Measurements from ENCODE around the gene MAPRE2.
A peak's percentile ranks its signal among the peaks of the same experiment; 100 is the strongest.

MAPRE2 gene

GRCh38 chr18:35040988-35041814 is at the start of gene MAPRE2:
MAPRE2 (plus strand) TSS chr18:35041413; CDS start chr18:35041540, 127 bp downstream.
- peak; percentile 96 for TF ChIP-seq POLR2AphosphoS5 (IDR thresholded peaks at IDR 0.05; ENCODE audit: borderline replicate concordance, low read depth, low read length)
- TF ChIP-seq EZH2 (IDR thresholded peaks at IDR 0.05): no peak
- TF ChIP-seq FOXP2 (optimal IDR thresholded peaks at IDR 0.05; ENCODE audit: control extremely low read depth, extremely low read length, insufficient read depth): no peak
- Histone ChIP-seq H3K9ac (ENCODE audit: insufficient read length) (peak within 1 kb of the TSS; percentile 62), H3K4me3 (peak within 1 kb of the TSS; percentile 97), H3K27ac (no peak within 1 kb of the TSS; the same call in 1 of the 2 replicates), H3K9me3 (ENCODE audit: low read depth, low read length) (no peaks in the 10 kb centered on the region), H3K36me3 (ENCODE audit: insufficient read depth, low read length) (no peaks in the 10 kb centered on the region)
- peak; percentile 48 for DNase-seq (ENCODE audit: low read depth, low spot score)

GRCh38 chr18:34991561-34991960 is 49.7 kb upstream of the MAPRE2 start:
- Histone ChIP-seq H3K9ac (ENCODE audit: insufficient read length) (no peak overlapping the region), H3K4me3 (no peak overlapping the region), H3K9me3 (ENCODE audit: low read depth, low read length) (no peaks in the 10 kb centered on the region), H3K36me3 (ENCODE audit: insufficient read depth, low read length) (no peaks in the 10 kb centered on the region), H3K27ac (no peak overlapping the region)
- TF ChIP-seq EZH2 (IDR thresholded peaks at IDR 0.05) (no peak), POLR2AphosphoS5 (IDR thresholded peaks at IDR 0.05; ENCODE audit: borderline replicate concordance, low read depth, low read length) (no peak)
- no peak for DNase-seq (ENCODE audit: low read depth, low spot score)

GRCh38 chr18:34993289-34993688 is 47.9 kb upstream of the MAPRE2 start:
- H3K27ac ChIP-seq: no peak overlapping the region
- no peaks in the 10 kb centered on the region for H3K36me3 ChIP-seq (ENCODE audit: insufficient read depth, low read length)
- H3K4me3 ChIP-seq: no peak overlapping the region
- no peak for DNase-seq (ENCODE audit: low read depth, low spot score)
- no peaks in the 10 kb centered on the region for H3K9me3 ChIP-seq (ENCODE audit: low read depth, low read length)
- TF ChIP-seq EZH2 (IDR thresholded peaks at IDR 0.05) (no peak), POLR2AphosphoS5 (IDR thresholded peaks at IDR 0.05; ENCODE audit: borderline replicate concordance, low read depth, low read length) (no peak), FOXP2 (optimal IDR thresholded peaks at IDR 0.05; ENCODE audit: control extremely low read depth, extremely low read length, insufficient read depth) (no peak)
- no peak overlapping the region for H3K9ac ChIP-seq (ENCODE audit: insufficient read length)

- Histone ChIP-seq H3K9ac (ENCODE audit: insufficient read length) (no peak overlapping the region), H3K36me3 (ENCODE audit: insufficient read depth, low read length) (no peaks in the 10 kb centered on the region), H3K9me3 (ENCODE audit: low read depth, low read length) (no peaks in the 10 kb centered on the region), H3K27ac (no peak overlapping the region), H3K4me3 (no peak overlapping the region)
- DNase-seq (ENCODE audit: low read depth, low spot score): no peak
- TF ChIP-seq POLR2AphosphoS5 (IDR thresholded peaks at IDR 0.05; ENCODE audit: borderline replicate concordance, low read depth, low read length) (no peak), FOXP2 (optimal IDR thresholded peaks at IDR 0.05; ENCODE audit: control extremely low read depth, extremely low read length, insufficient read depth) (no peak)
Measured at GRCh38 chr18:34995746-34996145, 45.5 kb upstream of the MAPRE2 start.

GRCh38 chr18:34998661-34999060 is 42.6 kb upstream of the MAPRE2 start:
- H3K9me3 ChIP-seq (ENCODE audit: low read depth, low read length): no peaks in the 10 kb centered on the region
- no peak overlapping the region for H3K9ac ChIP-seq (ENCODE audit: insufficient read length)
- TF ChIP-seq FOXP2 (optimal IDR thresholded peaks at IDR 0.05; ENCODE audit: control extremely low read depth, extremely low read length, insufficient read depth) (no peak), EZH2 (IDR thresholded peaks at IDR 0.05) (no peak), POLR2AphosphoS5 (IDR thresholded peaks at IDR 0.05; ENCODE audit: borderline replicate concordance, low read depth, low read length) (no peak)
- H3K36me3 ChIP-seq (ENCODE audit: insufficient read depth, low read length): no peaks in the 10 kb centered on the region
- no peak overlapping the region for H3K4me3 ChIP-seq
- H3K27ac ChIP-seq: no peak overlapping the region
- no peak for DNase-seq (ENCODE audit: low read depth, low spot score)

- TF ChIP-seq EZH2 (IDR thresholded peaks at IDR 0.05): no peak
- no peak for TF ChIP-seq POLR2AphosphoS5 (IDR thresholded peaks at IDR 0.05; ENCODE audit: borderline replicate concordance, low read depth, low read length)
- no peak for TF ChIP-seq FOXP2 (optimal IDR thresholded peaks at IDR 0.05; ENCODE audit: control extremely low read depth, extremely low read length, insufficient read depth)
- H3K9me3 ChIP-seq (ENCODE audit: low read depth, low read length): no peaks in the 10 kb centered on the region
Measured at GRCh38 chr18:34999756-35000289, 41.4 kb upstream of the MAPRE2 start.

GRCh38 chr18:35000457-35000856 is 40.8 kb upstream of the MAPRE2 start:
- no peak for TF ChIP-seq POLR2AphosphoS5 (IDR thresholded peaks at IDR 0.05; ENCODE audit: borderline replicate concordance, low read depth, low read length)
- TF ChIP-seq EZH2 (IDR thresholded peaks at IDR 0.05): no peak
- no peak for TF ChIP-seq FOXP2 (optimal IDR thresholded peaks at IDR 0.05; ENCODE audit: control extremely low read depth, extremely low read length, insufficient read depth)
- no peak overlapping the region for H3K27ac ChIP-seq
- H3K4me3 ChIP-seq: no peak overlapping the region
- H3K9me3 ChIP-seq (ENCODE audit: low read depth, low read length): no peaks in the 10 kb centered on the region
- no peaks in the 10 kb centered on the region for H3K36me3 ChIP-seq (ENCODE audit: insufficient read depth, low read length)
- H3K9ac ChIP-seq (ENCODE audit: insufficient read length): no peak overlapping the region
- no peak for DNase-seq (ENCODE audit: low read depth, low spot score)

More at GRCh38 chr18:34999756-35000289, 41.4 kb upstream of the MAPRE2 start:
- Histone ChIP-seq H3K9ac (ENCODE audit: insufficient read length) (no peak overlapping the region), H3K4me3 (no peak overlapping the region), H3K36me3 (ENCODE audit: insufficient read depth, low read length) (no peaks in the 10 kb centered on the region), H3K27ac (no peak overlapping the region)
- DNase-seq (ENCODE audit: low read depth, low spot score): no peak

GRCh38 chr18:35002120-35002519 is 39.1 kb upstream of the MAPRE2 start:
- DNase-seq (ENCODE audit: low read depth, low spot score): no peak
- TF ChIP-seq FOXP2 (optimal IDR thresholded peaks at IDR 0.05; ENCODE audit: control extremely low read depth, extremely low read length, insufficient read depth) (no peak), POLR2AphosphoS5 (IDR thresholded peaks at IDR 0.05; ENCODE audit: borderline replicate concordance, low read depth, low read length) (no peak), EZH2 (IDR thresholded peaks at IDR 0.05) (no peak)
- Histone ChIP-seq H3K9ac (ENCODE audit: insufficient read length) (no peak overlapping the region), H3K9me3 (ENCODE audit: low read depth, low read length) (no peaks in the 10 kb centered on the region), H3K27ac (no peak overlapping the region), H3K36me3 (ENCODE audit: insufficient read depth, low read length) (no peaks in the 10 kb centered on the region), H3K4me3 (no peak overlapping the region)
